Activated gamma-delta T cell treated with Interleukin-2 at 50 U/mL for 16 hours (primary cell): ENCODE results near the gene FILIP1L.

Experiments
- DNase-seq: peaks from one replicate; pipeline ENCODE4 v3.0.0-alpha.2; 2020

Gene FILIP1L

GRCh38 chr3:99882436-99883137 is 231.7 kb downstream of the FILIP1L start:
- no peak for DNase-seq

GRCh38 chr3:99881121-99881524 is 233.2 kb downstream of the FILIP1L start:
- no peak for DNase-seq

GRCh38 chr3:99879275-99879674 is 235.0 kb downstream of the FILIP1L start:
- DNase-seq: no peak

- DNase-seq: no peak
Measured at GRCh38 chr3:99878005-99878404, 236.3 kb downstream of the FILIP1L start.

- no peak for DNase-seq
Measured at GRCh38 chr3:99877031-99877579, 237.2 kb downstream of the FILIP1L start.

GRCh38 chr3:99875929-99876841 is 238.1 kb downstream of the FILIP1L start:
- peak; percentile 52 for DNase-seq

- DNase-seq: no peak
Measured at GRCh38 chr3:99875581-99875928, 238.7 kb downstream of the FILIP1L start.

GRCh38 chr3:99874237-99875002 is 239.9 kb downstream of the FILIP1L start:
- no peak for DNase-seq

- DNase-seq: no peak
Measured at GRCh38 chr3:99873269-99874102, 240.8 kb downstream of the FILIP1L start.

GRCh38 chr3:99872923-99873254 is 241.4 kb downstream of the FILIP1L start:
- DNase-seq: no peak

GRCh38 chr3:99871231-99872045 is 242.9 kb downstream of the FILIP1L start:
- no peak for DNase-seq

GRCh38 chr3:99870712-99871111 is 243.6 kb downstream of the FILIP1L start:
- DNase-seq: no peak

- DNase-seq: no peak
Measured at GRCh38 chr3:99869621-99870020, 244.7 kb downstream of the FILIP1L start.

- no peak for DNase-seq
Measured at GRCh38 chr3:99868311-99868646, 246.0 kb downstream of the FILIP1L start.

- no peak for DNase-seq
Measured at GRCh38 chr3:99867594-99868310, 246.5 kb downstream of the FILIP1L start.

GRCh38 chr3:99866261-99866761 is 248.0 kb downstream of the FILIP1L start:
- no peak for DNase-seq

- DNase-seq: no peak
Measured at GRCh38 chr3:99865321-99865720, 249.0 kb downstream of the FILIP1L start.

- no peak for DNase-seq
Measured at GRCh38 chr3:99864289-99864688, 250.0 kb downstream of the FILIP1L start.

GRCh38 chr3:99863588-99863987 is 250.7 kb downstream of the FILIP1L start:
- DNase-seq: no peak

- no peak for DNase-seq
Measured at GRCh38 chr3:99863002-99863401, 251.3 kb downstream of the FILIP1L start.

GRCh38 chr3:99862208-99862607 is 252.1 kb downstream of the FILIP1L start:
- DNase-seq: no peak
